ENCODE results near the gene ZNF212.

- TF ChIP-seq CTCF (IDR thresholded peaks at IDR 0.05) = no peak
- no peak for TF ChIP-seq POLR2A (IDR thresholded peaks at IDR 0.05)
These were observed 15.7 kb downstream of the ZNF212 start for GRCh38 chr7:149255174-149255573.
